Transverse colon (tissue), 4 donors: ENCODE results near the gene SRPRA. TPM values are rescaled to one million over a fixed set of nuclear protein-coding genes. Genes with fewer than 3 reads are reported as not detected.

Source experiments
- DNase-seq: peaks from one replicate; pipeline ENCODE4 v3.0.0-alpha.2; 2019
- H3K27ac ChIP-seq, 4 donors: fragments of 200-600 bp; sonication (generic); 2 replicates each; pipeline ENCODE4 v1.5.1; 2016 to 2018; ENCODE audit warnings: inconsistent platforms in 4 of 4
- H3K27me3 ChIP-seq: fragments of 200-600 bp; sonication (generic); 2 replicates; pipeline ENCODE4 v1.5.1; 2017; ENCODE audit warnings: inconsistent platforms
- H3K36me3 ChIP-seq, 4 donors: fragments of 200-600 bp; sonication (generic); 2 replicates each; pipeline ENCODE4 v1.5.1; 2017 to 2019; ENCODE audit warnings: inconsistent platforms in 4 of 4
- H3K4me1 ChIP-seq, 4 donors: fragments of 200-600 bp; sonication (generic); 2 replicates each; pipeline ENCODE4 v1.5.1; 2017 to 2020; ENCODE audit warnings: inconsistent platforms in 4 of 4
- H3K4me3 ChIP-seq, 4 donors: fragments of 200-600 bp; sonication (generic); 1 replicate in 1 of 4; 2 replicates in 3 of 4; pipeline versions ENCODE4 v1.5.1 to v1.6.1; 2017 to 2019; ENCODE audit warnings: inconsistent platforms in 4 of 4
- H3K9me3 ChIP-seq, 2 donors: fragments of 200-600 bp; sonication (generic); 2 replicates each; pipeline ENCODE4 v1.5.1; 2017 to 2019; ENCODE audit warnings: inconsistent platforms in 2 of 2
- EP300 ChIP-seq: sonication (generic); formaldehyde crosslinking; IDR thresholded peaks from one replicate; pipeline ENCODE4 v1.6.1; 2017; ENCODE audit warnings: antibody characterized with exemption, low read depth
- POLR2A ChIP-seq: fragments of 450-650 bp; IDR thresholded peaks from one replicate; pipeline ENCODE4 v1.6.1; 2016; ENCODE audit warnings: antibody characterized with exemption, mild to moderate bottlenecking, moderate library complexity
- POLR2AphosphoS5 ChIP-seq, 3 donors: sonication (generic); formaldehyde crosslinking; IDR thresholded peaks; one replicate each; pipeline ENCODE4 v1.6.1; 2016; ENCODE audit warnings: antibody characterized with exemption in 3 of 3
- WGBS, 2 donors: methylation state at CpG; one replicate each; pipeline ENCODE4 v1.1.5; 2018; ENCODE audit warnings: low coverage in 1 of 2; 5-methylcytosine and 5-hydroxymethylcytosine counted together
- in situ Hi-C, 4 donors: fragments of 200-750 bp; cut with MboI; loops; one replicate each; pipeline versions ENCODE4 v1.15.0 to v1.15.1; 2017; ENCODE audit warnings: low sequenced_read_pairs in 3 of 4, low pct_ligation_motif_present in 1 of 4, low pct_unique_long_range_greater_than_20kb in 1 of 4
- intact Hi-C: fragments of 100-400 bp; cut with DNase I; formaldehyde crosslinking; loops from one replicate; pipeline ENCODE4 v1.15.1; 2023; ENCODE audit warnings: low total_unique reads
- total RNA-seq, 4 donors: library from RNA; depleted of rRNA; stranded (reverse); fragments of >200 nt; gene quantifications; one replicate each; pipeline ENCODE4 v1.1.0, GENCODE V29; 2016
- TF ChIP-seq, protein P1 (sequence below), 5 experiments: fragments of 200-600 bp in 3 of 5; fragments of 450-650 bp in 2 of 5; sonication (generic) in 3 of 5; IDR thresholded peaks; 1 replicate in 2 of 5; 2 replicates in 3 of 5; pipeline ENCODE4 v1.5.1; 2016 to 2017; ENCODE audit warnings: antibody characterized with exemption in 5 of 5, inconsistent platforms in 3 of 5, mild to moderate bottlenecking in 2 of 5, moderate library complexity in 1 of 5

The SRPRA gene
- total RNA-seq, 4 donors from 2014 or later = 18.9 to 66.5 (median 63.5) TPM

DNA sequence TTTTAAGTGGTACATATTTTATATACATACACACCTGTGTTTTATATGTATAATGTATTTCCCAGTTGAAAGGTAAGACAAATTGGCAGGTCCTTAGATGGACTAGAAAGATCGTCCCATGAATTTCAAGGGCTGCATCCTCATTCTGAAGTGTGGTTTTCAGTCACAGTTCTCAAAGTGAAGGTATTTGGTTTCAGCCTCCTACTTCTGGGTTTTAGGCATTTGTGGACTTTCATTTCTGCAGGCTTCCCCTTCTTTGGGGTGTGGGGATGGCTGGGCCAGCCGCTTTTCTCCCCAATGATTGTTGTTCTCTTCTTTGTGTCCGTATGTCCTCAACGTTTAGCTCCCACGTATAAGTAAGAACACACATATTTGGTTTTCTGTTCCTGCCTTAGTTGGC is 45.1 kb upstream of the SRPRA start:
- Histone ChIP-seq H3K4me3 (no peak overlapping the region), H3K27me3 (no peaks in the 10 kb centered on the region), H3K36me3 (no peaks in the 10 kb centered on the region), H3K9me3 (no peaks in the 10 kb centered on the region), H3K27ac (no peak overlapping the region), H3K4me1 (peaks cover 9 to 36% (median 22%) of the 10 kb centered on the region in 4 donors)
- intact Hi-C loops (loop anchor here (5.0 to 10.0 kb wide), 2 partner anchors 121 to 168 kb away; no protein-coding TSS in a partner anchor), in situ Hi-C loops (loop anchor here in 3 of 4 donors (10.0 to 25.0 kb wide), 4 partner anchors 98 to 173 kb away; no protein-coding TSS in a partner anchor)
- no peak for TF ChIP-seq EP300
- TF ChIP-seq, protein P1, sequence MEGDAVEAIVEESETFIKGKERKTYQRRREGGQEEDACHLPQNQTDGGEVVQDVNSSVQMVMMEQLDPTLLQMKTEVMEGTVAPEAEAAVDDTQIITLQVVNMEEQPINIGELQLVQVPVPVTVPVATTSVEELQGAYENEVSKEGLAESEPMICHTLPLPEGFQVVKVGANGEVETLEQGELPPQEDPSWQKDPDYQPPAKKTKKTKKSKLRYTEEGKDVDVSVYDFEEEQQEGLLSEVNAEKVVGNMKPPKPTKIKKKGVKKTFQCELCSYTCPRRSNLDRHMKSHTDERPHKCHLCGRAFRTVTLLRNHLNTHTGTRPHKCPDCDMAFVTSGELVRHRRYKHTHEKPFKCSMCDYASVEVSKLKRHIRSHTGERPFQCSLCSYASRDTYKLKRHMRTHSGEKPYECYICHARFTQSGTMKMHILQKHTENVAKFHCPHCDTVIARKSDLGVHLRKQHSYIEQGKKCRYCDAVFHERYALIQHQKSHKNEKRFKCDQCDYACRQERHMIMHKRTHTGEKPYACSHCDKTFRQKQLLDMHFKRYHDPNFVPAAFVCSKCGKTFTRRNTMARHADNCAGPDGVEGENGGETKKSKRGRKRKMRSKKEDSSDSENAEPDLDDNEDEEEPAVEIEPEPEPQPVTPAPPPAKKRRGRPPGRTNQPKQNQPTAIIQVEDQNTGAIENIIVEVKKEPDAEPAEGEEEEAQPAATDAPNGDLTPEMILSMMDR (IDR thresholded peaks at IDR 0.05) = no peak
- TF ChIP-seq POLR2A = no peak
- no peak for TF ChIP-seq POLR2AphosphoS5 (IDR thresholded peaks at IDR 0.05)
- 78 to 86% methylated on average over 1 to 5 of the region's 5 CpGs for WGBS, 2 donors
- DNase-seq = no peak

DNA sequence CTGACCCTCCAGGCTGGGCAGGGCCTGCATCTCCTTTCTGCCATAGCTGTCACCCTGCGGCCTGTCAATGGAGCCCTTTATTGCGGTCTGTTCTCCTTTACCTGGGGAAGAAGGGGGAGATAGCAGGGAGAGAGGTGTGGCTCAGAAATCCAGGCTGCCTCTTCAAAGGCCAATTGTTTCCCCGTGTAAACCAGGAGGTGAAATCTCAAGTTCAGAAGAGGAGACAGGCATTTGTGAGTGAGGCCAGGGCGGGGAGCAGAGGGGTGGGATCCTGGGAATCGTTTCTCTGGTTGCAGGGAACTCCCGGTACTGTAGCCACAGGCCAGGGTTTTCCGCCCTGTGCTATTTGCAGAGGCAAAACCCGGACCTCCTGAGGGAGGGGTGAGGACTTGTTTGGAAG is 44.3 kb upstream of the SRPRA start:
- Histone ChIP-seq H3K9me3 (no peaks in the 10 kb centered on the region), H3K27ac (peak overlapping the region in 2 of 4 donors; percentile 9 to 25), H3K4me3 (no peak overlapping the region), H3K27me3 (no peaks in the 10 kb centered on the region), H3K4me1 (peaks cover 8 to 29% (median 17%) of the 10 kb centered on the region in 4 donors), H3K36me3 (no peaks in the 10 kb centered on the region)
- 31 to 41% methylated on average over 4 to 8 of the region's 8 CpGs for WGBS, 2 donors
- intact Hi-C loops = loop anchor here (5.0 to 10.0 kb wide), 2 partner anchors 122 to 169 kb away; no protein-coding TSS in a partner anchor
- in situ Hi-C loops = loop anchor here in 3 of 4 donors (10.0 to 25.0 kb wide), 4 partner anchors 99 to 174 kb away; no protein-coding TSS in a partner anchor
- TF ChIP-seq, protein P1 (IDR thresholded peaks at IDR 0.05) = no peak
- TF ChIP-seq POLR2AphosphoS5 (IDR thresholded peaks at IDR 0.05) (no peak), EP300 (no peak), POLR2A (no peak)
- peak; percentile 32 for DNase-seq

DNA sequence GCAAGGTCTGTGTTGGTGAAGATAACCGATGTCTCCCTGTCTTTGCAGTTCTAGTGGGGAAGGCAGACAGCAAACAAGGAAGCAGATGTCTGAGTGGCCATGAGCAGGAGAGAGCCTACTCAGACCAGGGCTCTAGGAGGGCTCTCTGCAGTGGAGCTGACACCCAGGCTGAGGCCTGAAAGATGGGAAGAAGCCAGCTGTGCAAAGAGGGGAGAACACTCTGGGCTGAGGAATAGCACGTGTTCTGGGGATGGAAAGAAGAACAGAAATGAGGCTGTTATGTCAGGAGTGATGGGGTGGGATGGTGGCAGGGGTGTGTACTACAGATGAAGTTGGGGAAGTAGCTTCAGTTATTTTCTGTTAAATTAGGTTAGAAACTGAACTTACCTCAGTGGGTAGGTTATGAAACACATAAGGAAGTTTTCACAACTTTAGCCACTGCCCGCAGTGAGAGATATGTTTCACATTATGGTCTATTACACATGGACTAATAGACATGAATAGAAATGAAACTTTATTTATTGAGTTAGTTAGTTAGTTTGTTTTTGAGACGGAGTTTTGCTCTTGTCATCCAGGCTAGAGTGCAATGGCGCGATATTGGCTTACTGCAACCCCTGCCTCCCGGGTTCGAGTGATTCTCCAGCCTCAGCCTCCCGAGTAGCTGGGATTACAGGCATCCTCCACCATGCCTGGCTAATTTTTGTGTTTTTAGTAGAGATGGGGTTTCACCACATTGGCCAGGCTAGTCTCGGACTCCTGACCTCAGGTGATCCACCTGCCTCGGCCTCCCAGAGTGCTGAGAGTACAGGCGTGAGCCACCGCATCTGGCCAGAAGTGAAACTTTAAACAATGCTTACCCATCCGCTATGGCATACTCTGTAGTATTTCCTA is 43.0 kb upstream of the SRPRA start:
- intact Hi-C loops = loop anchor here (2.0 to 10.0 kb wide), 3 partner anchors 45 to 171 kb away; no protein-coding TSS in a partner anchor

More for the DNA sequence above, 43.0 kb upstream of the SRPRA start:
- Histone ChIP-seq H3K9me3 (no peaks in the 10 kb centered on the region), H3K27ac (peak overlapping the region in 2 of 4 donors; percentile 5 to 9), H3K4me1 (peaks cover 0 to 24% (median 9%) of the 10 kb centered on the region in 4 donors), H3K36me3 (no peaks in the 10 kb centered on the region), H3K4me3 (no peak overlapping the region), H3K27me3 (no peaks in the 10 kb centered on the region)
- peak; percentile 22 for DNase-seq
- WGBS, 2 donors = 77 to 85% methylated on average over 9 to 14 of the region's 14 CpGs
- no peak for TF ChIP-seq POLR2A
- TF ChIP-seq POLR2AphosphoS5 (IDR thresholded peaks at IDR 0.05) = no peak
- TF ChIP-seq, protein P1 (IDR thresholded peaks at IDR 0.05) = no peak
- TF ChIP-seq EP300 = no peak
- in situ Hi-C loops = loop anchor here in 3 of 4 donors (10.0 to 25.0 kb wide), 4 partner anchors 101 to 176 kb away; no protein-coding TSS in a partner anchor
